ENCODE data around the gene NMUR1.

DNA sequence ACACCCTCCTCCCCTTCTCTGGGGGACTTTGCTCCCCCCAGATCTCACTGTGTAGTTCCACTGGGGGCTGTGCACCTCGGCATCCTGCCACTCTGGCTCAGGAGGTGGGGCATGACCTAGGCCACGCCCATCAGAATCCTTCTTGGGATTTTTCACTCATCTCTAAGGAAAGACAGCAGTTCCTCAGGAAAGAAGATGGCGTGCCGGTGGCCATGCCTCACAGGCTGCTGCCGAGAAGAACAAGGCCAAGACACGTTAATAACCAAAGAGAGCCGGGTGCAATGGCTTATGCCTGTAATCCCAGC, 3.2 kb downstream of the NMUR1 start:
- TF ChIP-seq, protein P1, sequence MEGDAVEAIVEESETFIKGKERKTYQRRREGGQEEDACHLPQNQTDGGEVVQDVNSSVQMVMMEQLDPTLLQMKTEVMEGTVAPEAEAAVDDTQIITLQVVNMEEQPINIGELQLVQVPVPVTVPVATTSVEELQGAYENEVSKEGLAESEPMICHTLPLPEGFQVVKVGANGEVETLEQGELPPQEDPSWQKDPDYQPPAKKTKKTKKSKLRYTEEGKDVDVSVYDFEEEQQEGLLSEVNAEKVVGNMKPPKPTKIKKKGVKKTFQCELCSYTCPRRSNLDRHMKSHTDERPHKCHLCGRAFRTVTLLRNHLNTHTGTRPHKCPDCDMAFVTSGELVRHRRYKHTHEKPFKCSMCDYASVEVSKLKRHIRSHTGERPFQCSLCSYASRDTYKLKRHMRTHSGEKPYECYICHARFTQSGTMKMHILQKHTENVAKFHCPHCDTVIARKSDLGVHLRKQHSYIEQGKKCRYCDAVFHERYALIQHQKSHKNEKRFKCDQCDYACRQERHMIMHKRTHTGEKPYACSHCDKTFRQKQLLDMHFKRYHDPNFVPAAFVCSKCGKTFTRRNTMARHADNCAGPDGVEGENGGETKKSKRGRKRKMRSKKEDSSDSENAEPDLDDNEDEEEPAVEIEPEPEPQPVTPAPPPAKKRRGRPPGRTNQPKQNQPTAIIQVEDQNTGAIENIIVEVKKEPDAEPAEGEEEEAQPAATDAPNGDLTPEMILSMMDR (IDR thresholded peaks at IDR 0.05; ENCODE audit: insufficient read depth, low read length, poor library complexity, severe bottlenecking) = no peak
- TF ChIP-seq EZH2phosphoT487 (conservative IDR thresholded peaks at IDR 0.05; ENCODE audit: low read length) = no peak

Measured in SU-DHL-6 (cell line).